ENCODE data around the gene TRAF6. TPM values are rescaled to one million over a fixed set of nuclear protein-coding genes. Genes with fewer than 3 reads are reported as not detected.

TRAF6 gene, protein sequence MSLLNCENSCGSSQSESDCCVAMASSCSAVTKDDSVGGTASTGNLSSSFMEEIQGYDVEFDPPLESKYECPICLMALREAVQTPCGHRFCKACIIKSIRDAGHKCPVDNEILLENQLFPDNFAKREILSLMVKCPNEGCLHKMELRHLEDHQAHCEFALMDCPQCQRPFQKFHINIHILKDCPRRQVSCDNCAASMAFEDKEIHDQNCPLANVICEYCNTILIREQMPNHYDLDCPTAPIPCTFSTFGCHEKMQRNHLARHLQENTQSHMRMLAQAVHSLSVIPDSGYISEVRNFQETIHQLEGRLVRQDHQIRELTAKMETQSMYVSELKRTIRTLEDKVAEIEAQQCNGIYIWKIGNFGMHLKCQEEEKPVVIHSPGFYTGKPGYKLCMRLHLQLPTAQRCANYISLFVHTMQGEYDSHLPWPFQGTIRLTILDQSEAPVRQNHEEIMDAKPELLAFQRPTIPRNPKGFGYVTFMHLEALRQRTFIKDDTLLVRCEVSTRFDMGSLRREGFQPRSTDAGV
- 10.6 and 10.7 TPM in 2 replicates for total RNA-seq

DNA sequence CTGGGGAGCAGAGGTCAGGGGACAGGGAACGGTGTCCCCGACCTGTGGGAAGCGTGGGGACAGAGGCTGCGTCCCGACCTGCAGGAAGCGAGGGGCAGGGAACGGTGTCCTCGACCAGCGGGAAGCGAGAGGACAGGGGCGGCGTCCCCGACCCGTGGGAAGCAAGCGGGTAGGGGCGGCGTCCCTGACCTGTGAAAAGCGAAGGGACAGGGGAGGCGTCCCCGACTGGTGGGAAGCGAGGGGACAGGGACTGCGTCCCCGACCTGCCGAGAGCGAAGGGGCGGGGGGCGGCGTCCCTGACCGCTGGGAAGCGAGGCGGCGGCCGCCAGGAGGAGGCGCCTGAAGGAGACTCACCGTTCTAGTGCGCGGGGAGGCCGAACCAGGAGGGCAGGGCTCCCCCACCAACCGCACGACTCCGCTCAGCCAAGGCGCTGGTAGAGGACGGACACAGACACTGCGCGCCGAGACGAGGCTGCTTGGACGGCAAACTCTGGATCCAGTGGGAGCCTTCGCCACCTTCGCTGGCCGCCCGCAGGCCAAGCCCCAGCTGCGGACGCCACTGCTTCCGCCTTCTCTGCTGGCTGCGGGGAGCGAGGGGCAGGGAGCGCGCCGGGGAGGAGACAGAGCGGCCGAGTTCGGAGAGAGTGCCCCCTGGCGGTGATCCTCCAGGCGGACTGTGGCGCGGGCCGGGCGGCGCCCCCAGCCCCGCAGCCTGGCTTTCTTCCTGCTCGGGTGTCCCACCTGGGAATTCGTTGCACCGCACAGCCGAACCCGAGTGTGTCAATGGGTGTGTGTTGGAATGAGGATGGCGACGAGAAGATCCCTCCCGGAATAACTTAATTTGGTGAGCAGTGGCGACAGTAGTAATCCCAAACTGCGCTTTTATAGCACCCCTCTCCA lies at the start of gene TRAF6:
TSS of gene TRAF6 (minus strand) at position 579 of the 900 bp plus-strand sequence. CDS start 8,757 bp downstream, outside the sequence.

Other genes with a start within 250 kb of the TRAF6 start
- 17.6 and 20.1 TPM in 2 replicates for gene COMMD9, start 220.8 kb downstream of the TRAF6 start, total RNA-seq
- 2.3 and 7.6 TPM in 2 replicates for gene PRR5L, start 214.0 kb downstream of the TRAF6 start, total RNA-seq
- 1.7 and 1.8 TPM in 2 replicates for gene RAG1, start 57.7 kb upstream of the TRAF6 start, total RNA-seq
- 19.8 and 29.6 TPM in 2 replicates for gene IFTAP, start 84.2 kb upstream of the TRAF6 start, total RNA-seq
- gene RAG2, start 88.0 kb upstream of the TRAF6 start, total RNA-seq: not detected in 2 replicates